Activated CD8-positive, alpha-beta memory T cell treated with anti-CD3 and anti-CD28 coated beads, Interleukin-2, amount 50 U/mL, for 1 hour (primary cell): ENCODE measurements around the gene FMO2.
"Not testable (repeated sequence)": the region's sequence is repeated elsewhere in the genome, so short reads cannot be mapped to it uniquely, and the experiment has no call there.

Experiments
- DNase-seq: peaks from one replicate; pipeline ENCODE4 v3.0.0-alpha.2; 2020; ENCODE audit errors: extremely low read depth

Gene FMO2

DNA sequence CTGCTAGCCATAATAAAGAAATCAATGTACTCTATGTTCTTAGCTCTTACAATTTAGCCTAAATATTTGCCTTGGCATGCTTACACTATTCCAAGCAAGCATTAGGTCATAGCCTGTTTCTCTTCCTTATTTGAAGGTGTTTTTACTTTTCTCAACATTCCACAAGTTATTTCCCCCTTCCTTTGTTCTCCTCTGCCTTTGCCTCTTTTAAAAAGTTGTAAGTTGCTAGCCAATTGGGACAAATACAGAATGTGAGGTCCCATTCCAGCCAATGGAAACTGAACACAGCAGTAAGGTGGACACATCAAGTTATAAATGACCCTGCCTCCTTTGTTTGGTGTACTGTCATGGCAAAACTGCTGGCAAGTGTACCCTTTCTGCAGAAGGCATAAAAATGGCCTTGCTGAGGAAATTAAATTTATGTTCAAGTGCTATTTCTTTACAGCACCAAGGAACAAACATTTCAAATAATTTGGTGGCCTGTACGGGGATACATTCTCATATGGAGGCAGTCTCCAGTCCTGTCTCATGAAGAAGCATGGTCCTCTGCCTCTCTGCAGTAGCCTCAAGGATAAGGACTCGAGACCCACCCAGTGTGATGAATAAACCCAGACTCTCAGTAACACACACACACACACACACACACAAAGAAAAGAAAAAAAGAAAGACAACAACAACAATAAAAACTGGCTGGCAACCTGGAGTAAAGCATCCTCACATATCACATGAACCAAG is 34.4 kb downstream of the FMO2 start:
- DNase-seq = no peak

DNA sequence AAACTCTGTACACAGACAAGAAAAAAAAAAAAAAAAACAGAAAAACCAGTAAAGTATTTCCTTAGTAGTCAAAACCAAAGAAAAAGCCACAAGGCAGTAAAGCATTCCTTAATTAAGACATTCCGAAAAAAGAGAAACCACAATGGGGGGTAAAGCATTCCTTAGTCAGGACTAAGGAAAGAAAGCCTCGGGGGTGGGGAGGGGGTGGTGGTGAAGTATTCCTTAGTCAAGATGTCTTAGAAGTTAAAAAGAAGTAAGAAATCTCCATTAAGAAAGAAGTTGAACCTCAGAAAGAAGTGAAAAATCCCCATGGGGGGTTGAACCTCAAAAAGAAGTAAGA is 35.0 kb downstream of the FMO2 start:
- DNase-seq = no peak

DNA sequence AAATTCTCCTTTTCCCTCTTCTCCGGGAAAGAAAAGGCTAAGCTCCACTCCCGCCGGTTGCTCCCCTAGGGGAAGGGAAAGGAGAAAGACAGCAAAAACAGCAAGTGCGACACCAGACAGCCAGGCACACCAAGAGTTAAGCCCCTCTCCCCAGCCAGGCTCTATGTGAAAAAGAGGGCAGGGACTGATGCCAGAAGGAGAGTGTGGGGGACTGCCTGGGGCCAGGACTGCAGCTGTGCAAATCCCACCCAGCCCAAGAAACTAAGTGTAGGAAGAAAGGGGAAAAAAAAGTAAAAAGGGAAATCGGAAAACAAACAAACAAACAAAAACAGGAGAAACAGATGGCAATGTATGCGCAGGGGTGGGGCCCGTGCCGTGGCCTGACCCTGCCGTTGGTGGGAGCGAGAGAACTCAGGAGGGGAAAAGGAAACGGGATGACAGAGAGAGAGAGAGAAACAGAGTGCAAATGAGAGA is 35.5 kb downstream of the FMO2 start:
- no peak for DNase-seq

DNA sequence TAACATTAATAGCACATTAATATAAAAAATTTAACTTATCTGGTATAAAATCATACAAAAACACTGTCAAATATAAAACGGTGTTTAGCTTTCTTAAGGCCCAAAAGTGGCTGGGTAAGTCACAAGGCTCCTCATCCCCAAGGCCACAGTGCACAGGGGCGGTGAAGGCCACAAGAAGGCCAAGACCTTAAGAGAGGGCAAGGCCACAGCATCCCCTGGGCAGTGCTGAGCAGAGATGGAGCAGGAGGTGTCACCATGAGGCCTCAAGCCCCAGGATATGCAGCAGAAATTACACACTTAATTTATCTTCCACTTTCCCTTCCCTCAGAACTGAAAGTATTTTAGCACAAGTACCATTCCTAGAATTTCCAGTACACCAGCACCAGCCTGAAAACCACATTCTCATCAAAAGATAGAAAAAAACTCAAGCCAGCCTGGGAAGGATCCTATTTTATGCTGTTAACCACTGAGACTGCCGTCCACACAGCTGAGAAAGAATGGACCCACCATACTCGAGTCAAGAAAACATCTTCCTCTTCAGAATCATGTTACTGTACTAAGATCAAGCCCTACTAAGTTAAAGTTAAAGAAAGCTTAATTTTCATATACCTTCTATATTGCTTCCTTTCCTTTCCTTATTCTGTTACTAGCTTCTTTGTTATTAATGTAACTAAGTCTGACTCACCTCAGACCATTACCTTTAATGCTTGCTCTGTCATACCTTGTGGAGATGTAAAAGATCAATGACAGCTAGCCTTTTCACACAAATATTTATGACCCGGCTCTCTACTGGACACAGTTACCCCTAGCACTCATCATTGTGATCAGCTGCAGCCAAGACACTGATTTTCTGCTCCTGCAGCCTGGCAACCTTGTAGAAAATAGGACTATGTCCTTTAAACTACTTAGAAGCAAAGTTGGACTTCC is 36.8 kb downstream of the FMO2 start:
- DNase-seq = no peak

DNA sequence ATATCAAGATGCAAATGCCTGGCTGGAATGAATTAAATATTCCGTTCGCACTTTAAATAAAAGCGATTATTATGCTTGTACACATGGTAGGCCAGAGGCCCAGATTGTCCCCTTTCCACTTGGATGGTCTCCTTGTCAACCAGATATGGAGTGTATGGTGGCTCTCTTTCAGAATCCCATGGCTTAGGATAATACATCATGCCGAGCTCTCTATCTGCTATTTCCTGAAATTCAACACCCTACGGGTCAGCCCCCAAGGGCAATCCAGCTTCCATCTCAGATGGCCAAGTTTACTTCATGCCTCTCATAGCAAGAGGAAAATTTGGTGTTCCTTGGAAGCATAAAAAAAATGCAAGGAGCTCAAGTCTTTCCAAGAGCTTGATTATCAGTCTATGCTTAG is 37.8 kb downstream of the FMO2 start:
- no peak for DNase-seq

DNA sequence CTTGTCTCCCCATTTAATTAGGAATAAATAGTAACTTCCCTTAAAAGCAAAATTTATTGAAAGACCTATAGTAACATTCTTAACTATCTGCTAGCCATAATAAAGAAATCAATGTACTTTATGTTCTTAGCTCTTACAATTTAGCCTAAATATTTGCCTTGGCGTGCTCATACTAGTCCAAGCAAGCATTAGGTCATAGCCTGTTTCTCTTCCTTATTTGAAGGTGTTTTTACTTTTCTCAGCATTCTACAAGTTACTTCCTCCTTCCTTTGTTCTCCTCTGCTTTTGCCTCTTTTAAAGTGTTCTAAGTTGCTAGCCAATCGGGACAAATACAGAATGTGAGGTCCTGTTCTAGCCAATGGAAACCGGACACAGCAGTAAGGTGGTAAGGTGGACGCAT is 39.2 kb downstream of the FMO2 start:
- DNase-seq = not testable (repeated sequence)

DNA sequence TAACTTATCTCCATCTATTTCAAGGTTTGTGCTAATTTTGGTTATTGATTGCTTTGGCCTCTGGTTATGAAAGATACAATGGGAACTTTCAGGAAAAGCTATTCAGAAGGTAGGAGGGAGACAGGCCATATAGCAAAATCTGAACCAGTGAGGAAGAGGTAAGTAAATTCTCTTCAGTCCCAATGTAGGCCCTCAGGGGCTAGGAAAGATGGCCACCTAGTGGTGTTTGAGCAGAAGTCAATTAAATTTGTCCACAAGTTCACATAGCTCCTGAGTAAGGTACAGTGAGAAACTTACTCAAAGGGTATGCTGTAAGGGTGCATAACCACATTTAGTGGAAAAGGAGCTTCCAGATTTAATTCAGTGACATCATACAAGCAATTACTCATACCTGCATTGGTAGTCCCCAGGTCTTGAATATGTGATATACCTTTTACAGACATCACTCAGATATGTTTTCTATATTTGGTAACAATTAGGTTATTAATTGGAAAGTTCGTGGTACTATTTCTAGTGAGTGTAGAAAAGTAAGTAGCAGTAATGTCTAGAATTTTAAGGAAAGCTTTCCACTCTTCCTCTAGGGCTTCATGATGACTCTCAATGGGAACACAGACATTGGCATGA is 41.8 kb downstream of the FMO2 start:
- no peak for DNase-seq

DNA sequence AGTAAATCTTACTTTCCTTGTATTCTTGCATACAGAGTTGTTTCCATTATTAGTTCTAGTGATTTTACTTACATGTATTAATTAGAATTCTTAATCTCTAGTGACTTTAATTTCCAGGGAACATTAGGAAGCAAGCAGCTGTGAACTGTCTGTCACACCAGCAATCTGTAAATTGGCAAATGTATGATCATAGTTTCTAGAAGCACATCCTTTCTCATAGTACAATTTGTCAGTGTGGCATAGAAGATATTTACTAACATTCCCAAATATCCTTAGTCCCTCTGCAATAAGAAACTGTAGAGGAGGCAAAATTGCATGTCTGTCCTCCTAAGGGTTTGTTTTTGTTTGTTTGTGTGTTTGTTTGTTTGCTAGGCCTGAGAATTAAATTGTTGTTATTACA is 46.2 kb downstream of the FMO2 start:
- no peak for DNase-seq

DNA sequence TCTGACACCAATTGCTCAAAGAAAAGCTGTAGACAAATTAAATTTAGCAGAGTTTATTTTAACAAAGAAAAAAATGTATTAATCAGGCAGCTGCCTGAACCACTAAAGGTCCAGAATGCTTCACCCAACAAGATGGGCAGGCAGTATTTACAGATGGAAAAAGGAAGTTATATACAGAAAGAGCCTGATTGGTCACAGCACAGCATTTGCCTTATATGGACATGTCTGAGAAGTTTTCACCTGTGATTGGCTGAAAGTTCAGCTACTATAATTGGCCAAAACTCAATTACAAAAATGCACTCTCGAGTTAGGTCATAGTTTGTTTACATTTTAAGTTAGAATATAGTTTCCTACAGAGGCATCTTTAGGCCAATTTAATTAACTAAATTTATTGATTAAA is 48.1 kb downstream of the FMO2 start:
- no peak for DNase-seq

DNA sequence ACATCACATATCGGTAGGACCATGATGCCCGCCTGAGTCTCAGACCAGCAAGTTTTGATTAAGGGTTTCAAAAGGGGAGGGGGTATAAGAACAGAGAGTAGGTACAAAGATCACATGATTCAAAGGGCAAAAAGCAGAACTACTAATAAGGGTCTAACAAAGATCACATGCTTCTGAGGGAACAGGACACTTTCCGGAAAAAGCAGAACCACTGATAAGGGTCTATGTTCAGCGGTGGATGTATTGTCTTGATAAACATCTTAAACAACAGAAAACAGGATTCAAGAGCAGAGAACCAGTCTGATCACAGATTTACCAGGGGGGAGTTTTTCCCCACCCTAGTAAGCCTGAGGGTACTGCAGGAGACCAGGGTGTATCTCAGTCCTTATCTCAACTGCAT is 51.1 kb downstream of the FMO2 start:
- DNase-seq = not testable (repeated sequence)

DNA sequence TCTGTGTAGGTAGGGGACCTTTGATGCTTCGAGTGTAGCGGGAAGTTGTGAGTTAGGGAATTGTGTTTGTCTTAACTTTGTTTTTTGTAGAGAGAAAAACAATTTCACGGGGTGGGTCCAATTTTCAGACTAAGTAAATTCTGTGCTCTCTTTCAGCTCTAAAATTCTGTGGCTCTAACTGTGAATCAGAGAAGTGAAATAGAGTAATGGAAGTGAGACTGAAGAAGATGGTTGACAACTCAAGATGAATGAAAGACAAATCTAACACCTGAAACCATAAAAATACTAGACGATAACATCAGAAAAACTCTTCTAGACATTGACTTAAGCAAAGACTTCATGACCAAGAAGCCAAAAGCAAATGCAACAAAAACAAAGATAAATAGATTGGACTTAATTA is 58.8 kb downstream of the FMO2 start:
- no peak for DNase-seq

DNA sequence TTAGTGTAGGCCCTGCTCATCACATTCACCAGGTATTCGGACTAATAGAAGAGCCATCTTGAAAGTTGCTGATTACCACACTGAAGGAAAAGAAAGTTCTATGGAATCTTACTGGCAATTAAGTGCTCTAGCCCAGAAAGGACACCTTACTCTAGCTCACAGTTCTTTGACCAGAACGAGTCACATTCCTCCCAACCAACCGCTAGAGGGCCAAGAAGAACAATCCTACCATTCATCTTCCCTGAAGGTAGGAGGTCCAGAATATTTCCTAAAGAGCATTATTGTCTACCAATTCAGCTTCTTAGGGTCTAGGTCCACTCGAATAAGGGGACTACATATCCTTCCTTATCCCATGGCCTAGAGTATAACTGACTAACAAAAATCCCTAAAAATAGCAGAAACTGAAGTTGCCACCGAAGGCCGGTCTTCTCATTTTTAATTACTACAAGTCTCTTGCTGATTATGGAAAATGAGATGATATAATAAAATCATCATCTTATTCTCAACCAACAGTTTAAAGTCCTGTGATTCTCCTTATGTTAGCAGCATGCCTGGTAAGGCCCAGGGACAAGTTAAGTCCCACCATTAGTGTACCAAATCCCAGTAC is 60.5 kb downstream of the FMO2 start:
- no peak for DNase-seq

DNA sequence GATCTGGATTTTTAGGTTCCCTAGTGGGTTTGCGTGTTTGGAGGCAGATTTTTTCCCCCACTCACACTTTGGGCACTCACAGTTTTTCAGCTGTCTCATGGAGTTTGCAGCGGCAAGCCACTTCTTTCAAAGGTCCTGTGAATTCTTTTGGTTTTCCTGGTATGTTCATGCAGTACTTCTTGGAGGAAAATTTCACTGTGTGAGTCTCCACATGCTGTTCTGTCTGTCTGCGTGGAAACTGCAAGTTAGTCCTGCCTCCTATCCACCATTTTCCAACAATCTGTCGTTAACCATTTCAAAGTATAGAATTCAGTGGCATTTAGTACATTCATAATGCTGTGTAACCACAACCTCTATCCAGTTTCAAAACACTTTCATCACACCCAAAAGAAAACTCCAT is 62.4 kb downstream of the FMO2 start:
- DNase-seq = no peak

DNA sequence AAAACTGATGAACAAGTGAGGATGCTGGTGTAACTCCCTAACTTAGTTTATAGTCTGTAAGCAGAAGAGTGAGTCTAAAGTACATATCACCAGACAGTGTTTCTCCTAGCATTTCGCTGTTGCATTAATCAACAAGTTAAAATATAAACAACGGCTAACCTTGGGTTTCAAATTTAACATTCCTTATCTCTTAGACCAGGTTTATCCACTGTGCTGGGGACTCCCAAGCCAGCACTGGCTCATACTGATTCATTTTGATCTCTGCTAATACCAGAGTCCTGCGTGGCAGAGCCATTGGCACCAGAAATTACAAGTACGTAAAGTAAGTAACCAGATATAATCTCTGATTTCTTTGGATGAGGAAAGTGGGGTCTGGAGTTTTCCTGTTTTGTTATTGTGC is 63.2 kb downstream of the FMO2 start, which contains the start of gene FMO1:
TSS of gene FMO1 (plus strand) at position 193 of the 400 bp plus-strand sequence. CDS start 9,594 bp downstream, outside the sequence.
- DNase-seq = no peak

DNA sequence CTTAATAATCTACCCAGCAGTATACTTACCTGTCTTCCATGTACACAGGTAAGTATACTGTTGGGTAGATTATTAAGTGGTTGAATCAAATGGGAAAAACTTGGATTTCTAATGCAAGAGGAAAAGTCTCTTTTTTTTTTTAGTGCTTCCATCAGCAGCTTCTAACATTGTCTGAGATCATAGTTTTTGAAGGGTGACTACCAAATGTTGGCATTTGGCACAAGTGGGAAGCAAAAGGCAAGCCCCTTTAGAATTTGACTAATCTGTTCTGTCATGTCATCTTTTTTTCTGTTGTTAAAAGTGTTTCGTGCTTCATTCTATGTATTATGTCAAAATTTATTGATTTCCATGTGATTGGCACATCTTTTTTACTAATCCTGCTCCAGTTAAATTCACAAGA is 63.7 kb downstream of the FMO2 start:
- no peak for DNase-seq

DNA sequence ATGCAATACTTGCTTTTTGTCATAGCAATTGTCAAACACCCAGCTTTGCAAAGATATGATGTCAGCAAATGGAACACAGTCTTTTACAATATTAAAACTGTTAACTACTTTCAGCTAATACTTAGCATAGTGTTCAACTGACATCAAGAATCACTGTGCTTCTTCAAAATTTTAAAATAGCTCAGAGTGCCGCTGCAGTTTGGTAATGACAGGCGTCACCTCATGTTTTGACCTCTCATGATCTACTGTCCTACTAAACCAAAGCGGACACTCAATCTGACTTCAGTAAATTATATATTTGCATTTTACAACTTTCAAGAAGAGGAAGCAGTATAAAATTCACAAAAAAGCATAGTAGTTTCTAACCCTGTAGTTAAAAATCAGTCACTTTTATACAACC is 65.2 kb downstream of the FMO2 start:
- DNase-seq = no peak

DNA sequence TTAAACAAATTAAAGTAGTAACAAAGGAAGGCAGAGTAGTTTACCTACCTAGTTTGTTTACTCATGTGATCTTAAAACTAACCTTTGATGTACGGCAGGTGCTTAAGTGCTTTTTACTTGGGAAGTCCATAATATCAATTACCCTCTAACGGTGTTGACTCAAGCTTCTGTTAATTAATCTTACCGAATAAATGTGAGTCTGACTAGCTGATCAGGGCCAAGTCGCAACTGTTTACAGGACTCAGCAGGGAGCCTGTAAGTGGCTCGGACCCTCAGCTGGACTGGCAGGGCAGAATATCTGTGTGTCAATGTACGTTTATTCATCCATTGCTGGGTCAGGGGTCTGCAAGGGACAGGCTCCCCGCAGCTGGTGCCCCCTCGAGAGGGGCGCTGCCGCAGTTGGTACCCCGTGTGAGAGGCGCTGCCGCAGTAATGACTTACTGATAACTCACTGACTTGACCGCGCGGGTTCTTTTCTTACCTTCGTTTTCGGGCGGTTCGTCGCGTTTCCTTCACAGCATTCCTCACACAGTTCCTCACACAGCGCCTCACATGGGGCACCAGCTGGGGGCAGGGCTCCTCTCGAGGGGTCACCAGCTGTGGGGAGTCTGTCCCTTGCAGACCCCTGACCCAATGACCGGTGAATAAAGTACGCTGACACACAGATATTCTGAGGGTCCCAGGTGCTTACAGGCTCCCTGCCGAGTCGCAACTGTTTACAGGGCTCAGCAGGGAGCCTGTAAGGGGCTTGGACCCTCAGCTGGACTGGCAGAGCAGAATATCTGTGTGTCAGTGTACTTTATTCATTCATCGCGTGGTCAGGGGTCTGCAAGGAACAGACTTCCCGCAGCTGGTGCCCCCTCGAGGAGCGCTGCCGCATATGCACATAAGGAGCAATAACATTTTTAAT is 66.2 kb downstream of the FMO2 start:
- no peak for DNase-seq

DNA sequence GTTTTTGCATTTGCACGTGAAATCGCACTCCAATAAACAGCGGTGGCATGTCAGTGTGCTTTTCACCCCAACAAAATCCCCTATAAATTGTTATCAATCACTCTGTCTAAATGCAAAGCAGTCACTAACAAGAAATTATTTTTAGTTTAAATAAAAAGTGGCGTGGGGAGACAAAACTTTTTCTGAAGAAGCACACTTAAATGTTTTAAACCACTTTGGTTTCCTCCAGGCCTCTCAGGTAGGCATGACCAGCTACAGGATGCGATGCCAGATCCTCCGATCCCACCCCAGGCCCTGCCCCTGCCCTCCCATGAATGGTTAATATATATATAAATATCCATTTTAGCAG is 66.8 kb downstream of the FMO2 start:
- no peak for DNase-seq

DNA sequence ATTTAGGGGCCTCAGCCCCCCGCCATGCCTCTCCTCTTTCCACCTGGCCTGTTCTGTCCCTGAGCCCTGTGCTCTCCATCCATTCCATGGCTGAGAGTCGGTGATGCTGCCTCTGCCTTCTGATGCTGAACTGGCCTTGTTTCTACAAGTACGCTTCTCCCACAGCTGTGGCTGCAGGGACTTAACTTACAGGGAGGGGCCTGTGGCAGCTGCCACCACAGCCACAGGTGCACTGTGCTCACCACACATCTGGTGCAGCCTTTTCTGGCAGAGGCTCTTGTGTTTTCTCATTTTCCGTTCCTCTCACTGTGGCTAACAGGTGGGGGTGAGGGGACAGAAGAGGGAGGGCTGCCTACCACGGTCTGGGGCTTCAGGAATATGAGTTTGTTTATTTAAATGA is 67.4 kb downstream of the FMO2 start:
- no peak for DNase-seq

DNA sequence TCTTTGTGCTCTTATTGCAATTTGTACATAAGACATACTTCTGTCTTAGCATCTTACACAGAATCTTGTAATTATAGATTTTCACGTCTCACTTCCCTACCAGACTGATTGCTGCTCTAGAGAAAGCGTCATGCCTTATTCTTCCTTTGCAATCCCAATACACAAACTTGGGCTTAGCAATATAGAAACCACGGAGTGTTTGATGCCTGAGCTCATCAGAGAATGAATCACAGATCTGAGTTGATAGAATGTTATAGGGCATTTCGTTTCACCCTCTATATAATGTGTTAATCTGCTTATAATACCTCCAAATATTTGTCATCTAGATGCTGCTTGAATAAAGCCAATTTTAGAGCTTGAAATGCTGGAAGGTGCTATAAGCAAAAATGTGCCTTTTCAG is 69.8 kb downstream of the FMO2 start:
- DNase-seq = no peak

DNA sequence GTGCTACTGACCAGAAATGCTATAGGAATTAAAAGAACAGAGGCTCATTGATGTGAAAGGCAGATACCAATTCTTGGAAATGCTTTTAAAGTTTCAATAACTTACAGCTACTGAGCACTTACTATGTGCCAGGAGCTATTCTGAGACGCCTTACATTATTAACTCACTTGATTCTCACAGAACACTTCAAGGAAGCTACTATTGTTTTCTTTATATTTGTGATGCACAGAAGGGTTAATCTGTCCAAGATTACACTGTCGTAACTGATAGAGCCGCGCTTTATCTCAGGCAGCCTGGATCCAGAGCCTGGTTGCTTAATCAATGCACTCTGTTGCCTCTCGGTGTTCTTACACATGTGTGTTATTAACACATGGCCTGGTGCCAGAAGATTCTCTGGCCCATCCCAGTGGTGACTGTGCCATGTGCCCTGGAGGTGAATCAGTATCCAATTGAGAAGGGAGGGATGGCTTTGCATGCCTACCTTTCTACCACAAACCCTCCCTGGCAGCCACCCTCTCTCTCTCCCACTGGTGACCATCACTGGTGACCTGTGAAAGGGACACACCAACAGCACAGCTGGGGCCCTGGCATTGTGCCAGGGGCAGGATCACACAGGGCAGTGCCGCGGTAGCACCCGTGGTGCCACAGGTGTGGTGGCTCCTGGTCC is 72.0 kb downstream of the FMO2 start:
- no peak for DNase-seq
